PFSK-1 (cell line): ENCODE measurements around the gene CAPZA1.

ENCODE experiments used
- FOXP2 ChIP-seq: optimal IDR thresholded peaks from 2 replicates; pipeline ENCODE3; 2011; ENCODE audit warnings: borderline replicate concordance, control low read depth, inconsistent platforms; ENCODE audit not compliant: insufficient read depth; ENCODE audit errors: extremely low read length, extremely low read depth
- POLR2AphosphoS5 ChIP-seq: IDR thresholded peaks from 2 replicates; pipeline ENCODE4 v1.6.1; 2012; ENCODE audit warnings: low read depth, mild to moderate bottlenecking, control low read depth, low read length, moderate library complexity
- REST ChIP-seq, 2 experiments: IDR thresholded peaks; 2 replicates each; pipeline versions ENCODE4 v1.6.1 to v1.8.0; 2011 to 2012; ENCODE audit warnings: low read depth in 2 of 2, low read length in 2 of 2, control low read depth in 1 of 2, inconsistent platforms in 1 of 2, mild to moderate bottlenecking in 1 of 2, moderate library complexity in 1 of 2; ENCODE audit not compliant: insufficient read depth in 1 of 2
- SIN3A ChIP-seq: IDR thresholded peaks from 2 replicates; pipeline ENCODE4 v1.6.1; 2012; ENCODE audit warnings: mild to moderate bottlenecking, low read length, moderate library complexity, borderline replicate concordance; ENCODE audit not compliant: insufficient read depth
- TAF1 ChIP-seq: IDR thresholded peaks from 2 replicates; pipeline ENCODE4 v1.6.1; 2012; ENCODE audit warnings: low read length, control low read depth, borderline replicate concordance; ENCODE audit not compliant: insufficient read depth

The CAPZA1 gene

GRCh38 chr1:112676543-112676942 lies 56.9 kb downstream of the CAPZA1 start:
- TF ChIP-seq FOXP2 (no peak), TAF1 (no peak), POLR2AphosphoS5 (no peak), REST (IDR thresholded peaks at IDR 0.05; ENCODE audit: insufficient read depth in 1 of 2, low read depth in 2 of 2, low read length in 2 of 2) (no peak), SIN3A (no peak)

GRCh38 chr1:112677501-112677900 lies 57.9 kb downstream of the CAPZA1 start:
- no peak for TF ChIP-seq POLR2AphosphoS5
- TF ChIP-seq TAF1 = no peak
- no peak for TF ChIP-seq FOXP2
- TF ChIP-seq SIN3A = no peak
- TF ChIP-seq REST (IDR thresholded peaks at IDR 0.05; ENCODE audit: insufficient read depth in 1 of 2, low read depth in 2 of 2, low read length in 2 of 2) = no peak

- TF ChIP-seq FOXP2 (no peak), REST (IDR thresholded peaks at IDR 0.05; ENCODE audit: insufficient read depth in 1 of 2, low read depth in 2 of 2, low read length in 2 of 2) (no peak), SIN3A (no peak), TAF1 (no peak), POLR2AphosphoS5 (no peak)
Measured at GRCh38 chr1:112678605-112679004, 59.0 kb downstream of the CAPZA1 start.

- TF ChIP-seq FOXP2 (no peak), POLR2AphosphoS5 (no peak), SIN3A (no peak), TAF1 (no peak), REST (IDR thresholded peaks at IDR 0.05; ENCODE audit: insufficient read depth in 1 of 2, low read depth in 2 of 2, low read length in 2 of 2) (no peak)
Measured at GRCh38 chr1:112685913-112686312, 66.3 kb downstream of the CAPZA1 start.

- TF ChIP-seq REST (IDR thresholded peaks at IDR 0.05; ENCODE audit: insufficient read depth in 1 of 2, low read depth in 2 of 2, low read length in 2 of 2) (no peak), FOXP2 (no peak)
Measured at GRCh38 chr1:112686417-112686816, 66.8 kb downstream of the CAPZA1 start.
